Ovary (tissue), 9 donors: ENCODE measurements around the gene SLC16A3. TPM values are rescaled to one million over a fixed set of nuclear protein-coding genes. Genes with fewer than 3 reads are reported as not detected.

Experiments
- DNase-seq, 5 donors: peaks; one replicate each; pipeline ENCODE4 v3.0.0-alpha.2; 2019 to 2020
- H3K27ac ChIP-seq, 2 donors: fragments of 200-600 bp; one replicate each; pipeline versions ENCODE4 v1.5.1 to v1.8.0; 2019 to 2022
- H3K27me3 ChIP-seq: fragments of 200-600 bp; one replicate; pipeline ENCODE4 v1.8.0; 2022
- H3K36me3 ChIP-seq: fragments of 200-600 bp; sonication (generic); one replicate; pipeline ENCODE4 v1.5.1; 2019
- H3K4me1 ChIP-seq: one replicate; pipeline ENCODE4 v1.8.1; 2013; ENCODE audit warnings: mild to moderate bottlenecking, moderate library complexity; ENCODE audit not compliant: insufficient read depth
- H3K4me3 ChIP-seq: fragments of 200-600 bp; sonication (generic); one replicate; pipeline ENCODE4 v1.5.1; 2017
- H3K9me3 ChIP-seq, 2 donors: fragments of 200-600 bp in 1 of 2; sonication (generic) in 1 of 2; one replicate each; pipeline versions ENCODE4 v1.5.1 to v1.8.1; 2013 to 2019; ENCODE audit warnings: mild to moderate bottlenecking in 1 of 2, moderate library complexity in 1 of 2
- CTCF ChIP-seq, 3 donors: fragments of 450-650 bp in 2 of 3; fragments of 200-600 bp in 1 of 3; IDR thresholded peaks; one replicate each; pipeline versions ENCODE4 v1.5.1 to v1.8.0; 2016 to 2022; ENCODE audit warnings: antibody characterized with exemption in 3 of 3, mild to moderate bottlenecking in 1 of 3
- EP300 ChIP-seq: sonication (generic); formaldehyde crosslinking; IDR thresholded peaks from one replicate; pipeline ENCODE4 v1.6.1; 2017; ENCODE audit warnings: antibody characterized with exemption
- POLR2A ChIP-seq: fragments of 450-650 bp; IDR thresholded peaks from one replicate; pipeline ENCODE4 v1.6.1; 2017; ENCODE audit warnings: antibody characterized with exemption, mild to moderate bottlenecking, moderate library complexity
- WGBS, 3 donors: extraction: QIAGEN DNeasy Blood & Tissue Kit in 1 of 3; methylation state at CpG; one replicate each; pipeline versions ENCODE4 v1.1.5 to v1.1.7; 2013 to 2017; 5-methylcytosine and 5-hydroxymethylcytosine counted together
- intact Hi-C, 4 donors: fragments of 100-400 bp; cut with DNase I; formaldehyde crosslinking; loops; one replicate each; pipeline versions ENCODE4 v1.11.0 to v1.15.1; 2022 to 2023
- polyA plus RNA-seq, 2 donors: library from polyadenylated mRNA; stranded (reverse); fragments of 200-250 nt in 1 of 2; fragments of 350-450 nt in 1 of 2; fragmentation: Illumina TruSeq in 1 of 2; extraction: RNeasy Lipid Tissue Mini Kit (QIAGEN cat#74804) in 1 of 2; gene quantifications; one replicate each; pipeline ENCODE4 v1.2.3, GENCODE V29; 2013 to 2014
- total RNA-seq, 7 donors: library from RNA; depleted of rRNA in 2 of 7; stranded (reverse); fragments of >200 nt in 2 of 7; fragmentation: NEBNext Ultra II Directional in 3 of 7; extraction: Animal tissue kit (Norgen Biotek cat#: 25700) in 3 of 7; gene quantifications; one replicate each; pipeline versions ENCODE4 v1.1.0 to v1.2.4, GENCODE V29; 2016 to 2023
- donor health status: DM: no; HTN: no; CAD: no; lungs with moderate emphysema.
- donor health status: DM: no; HTN: no; CAD: no.
- donor health status: Bipolar disorder and iron deficiency.
- donor health status: DM: yes; HTN: yes; CAD: no.
- donor health status: DM: no; HTN: no; CAD: no.
- donor health status: DM: yes; HTN: yes; CAD: no.

SLC16A3 gene
- total and polyA plus RNA-seq, 9 donors: 3.5 to 23.2 (median 15.8) TPM

- Histone ChIP-seq H3K36me3 (no peaks in the 10 kb centered on the region), H3K9me3 (no peaks in the 10 kb centered on the region), H3K4me1 (no peaks in the 10 kb centered on the region), H3K27ac (no peak overlapping the region), H3K4me3 (no peak overlapping the region), H3K27me3 (no peaks in the 10 kb centered on the region)
- WGBS, 3 donors: 57 to 70% (median 61%) methylated on average over 7 of the region's 7 CpGs
- TF ChIP-seq EP300 (no peak), CTCF (IDR thresholded peaks at IDR 0.05) (no peak), POLR2A (no peak)
- intact Hi-C loops: no loop called here
- no peak for DNase-seq
Observed at GRCh38 chr17:82281076-82281475, 52.2 kb downstream of the SLC16A3 start.

- H3K27ac ChIP-seq: no peak overlapping the region
- no peak for TF ChIP-seq POLR2A
- H3K4me1 ChIP-seq: no peaks in the 10 kb centered on the region
- no peak overlapping the region for H3K4me3 ChIP-seq
- intact Hi-C loops: no loop called here
- DNase-seq: no peak
- no peaks in the 10 kb centered on the region for H3K36me3 ChIP-seq
- 72 to 73% (median 73%) methylated on average over 22 of the region's 22 CpGs for WGBS, 3 donors
- no peaks in the 10 kb centered on the region for H3K27me3 ChIP-seq
- H3K9me3 ChIP-seq: no peaks in the 10 kb centered on the region
Observed at GRCh38 chr17:82281502-82282238, 52.8 kb downstream of the SLC16A3 start.

- TF ChIP-seq CTCF (IDR thresholded peaks at IDR 0.05) (no peak), POLR2A (no peak), EP300 (no peak)
- H3K27ac ChIP-seq: no peak overlapping the region
- peaks cover under 1% of the 10 kb centered on the region for H3K4me1 ChIP-seq
- 79 to 87% (median 84%) methylated on average over 21 to 25 of the region's 25 CpGs for WGBS, 3 donors
- intact Hi-C loops: no loop called here
- no peak for DNase-seq
- H3K4me3 ChIP-seq: no peak overlapping the region
- H3K36me3 ChIP-seq: no peaks in the 10 kb centered on the region
- no peaks in the 10 kb centered on the region for H3K9me3 ChIP-seq
- no peaks in the 10 kb centered on the region for H3K27me3 ChIP-seq
Observed at GRCh38 chr17:82282239-82283207, 53.7 kb downstream of the SLC16A3 start.

- peaks cover 7% of the 10 kb centered on the region for H3K4me1 ChIP-seq
- DNase-seq: no peak
- 29 to 32% (median 30%) methylated on average over 13 of the region's 13 CpGs for WGBS, 3 donors
- intact Hi-C loops: no loop called here
- H3K27me3 ChIP-seq: no peaks in the 10 kb centered on the region
- H3K9me3 ChIP-seq: no peaks in the 10 kb centered on the region
- no peaks in the 10 kb centered on the region for H3K36me3 ChIP-seq
- no peak for TF ChIP-seq CTCF (IDR thresholded peaks at IDR 0.05)
- no peak for TF ChIP-seq POLR2A
- TF ChIP-seq EP300: no peak
- H3K4me3 ChIP-seq: no peak overlapping the region
- no peak overlapping the region for H3K27ac ChIP-seq
Observed at GRCh38 chr17:82283208-82283749, 54.4 kb downstream of the SLC16A3 start.
